Measurements from ENCODE around the gene SMG7. TPM values are rescaled to one million over a fixed set of nuclear protein-coding genes. Genes with fewer than 3 reads are reported as not detected.

Gene SMG7
- total RNA-seq, 4 donors from 2014 or later: 40.4 to 56.6 (median 51.1) TPM

GRCh38 chr1:183572721-183573120 is 100.4 kb downstream of the SMG7 start:
- H3K36me3 ChIP-seq: no peaks in the 10 kb centered on the region
- H3K27ac ChIP-seq: no peak overlapping the region

GRCh38 chr1:183575606-183576005 is 103.3 kb downstream of the SMG7 start:
- no peak for DNase-seq (ENCODE audit: low spot score in 2 of 2)
- Histone ChIP-seq H3K4me1 (peaks cover 0 to 14% (median 0%) of the 10 kb centered on the region in 4 donors), H3K27ac (no peak overlapping the region), H3K4me3 (no peak overlapping the region), H3K36me3 (no peaks in the 10 kb centered on the region), H3K27me3 (no peaks in the 10 kb centered on the region), H3K9me3 (no peaks in the 10 kb centered on the region)
- 81 to 84% methylated on average over 5 of the region's 5 CpGs for WGBS, 2 donors
- TF ChIP-seq POLR2A (IDR thresholded peaks at IDR 0.05): no peak
- no peak for TF ChIP-seq CTCF (IDR thresholded peaks at IDR 0.05)
- no peak for TF ChIP-seq EP300 (IDR thresholded peaks at IDR 0.05)

More at GRCh38 chr1:183572721-183573120, 100.4 kb downstream of the SMG7 start:
- no peak for DNase-seq (ENCODE audit: low spot score in 2 of 2)
- Histone ChIP-seq H3K9me3 (no peaks in the 10 kb centered on the region), H3K4me3 (no peak overlapping the region), H3K27me3 (no peaks in the 10 kb centered on the region), H3K4me1 (peaks cover 0 to 5% (median under 1%) of the 10 kb centered on the region in 4 donors)
- no peak for TF ChIP-seq CTCF (IDR thresholded peaks at IDR 0.05)
- TF ChIP-seq EP300 (IDR thresholded peaks at IDR 0.05): no peak
- no peak for TF ChIP-seq POLR2A (IDR thresholded peaks at IDR 0.05)
- 92 to 100% methylated on average over 1 of the region's 1 CpG for WGBS, 2 donors

GRCh38 chr1:183576537-183576936 is 104.2 kb downstream of the SMG7 start:
- TF ChIP-seq CTCF (IDR thresholded peaks at IDR 0.05): no peak
- 40 to 46% methylated on average over 8 of the region's 8 CpGs for WGBS, 2 donors
- peaks cover 0 to 14% (median 0%) of the 10 kb centered on the region in 4 donors for H3K4me1 ChIP-seq
- no peaks in the 10 kb centered on the region for H3K9me3 ChIP-seq
- DNase-seq (ENCODE audit: low spot score in 2 of 2): no peak
- H3K36me3 ChIP-seq: no peaks in the 10 kb centered on the region
- H3K27ac ChIP-seq: peak overlapping the region in 1 of 4 donors; percentile 55
- H3K4me3 ChIP-seq: no peak overlapping the region
- H3K27me3 ChIP-seq: no peaks in the 10 kb centered on the region

GRCh38 chr1:183577897-183578465 is 105.7 kb downstream of the SMG7 start:
- Histone ChIP-seq H3K27ac (peak overlapping the region in 1 of 4 donors; percentile 36), H3K27me3 (no peaks in the 10 kb centered on the region)

More at GRCh38 chr1:183577897-183578465, 105.7 kb downstream of the SMG7 start:
- H3K36me3 ChIP-seq: no peaks in the 10 kb centered on the region
- no peak for DNase-seq (ENCODE audit: low spot score in 2 of 2)
- H3K4me3 ChIP-seq: no peak overlapping the region
- WGBS, 2 donors: 82 to 84% methylated on average over 7 of the region's 7 CpGs
- peaks cover 0 to 14% (median 0%) of the 10 kb centered on the region in 4 donors for H3K4me1 ChIP-seq
- no peaks in the 10 kb centered on the region for H3K9me3 ChIP-seq
- TF ChIP-seq POLR2A (IDR thresholded peaks at IDR 0.05) (no peak), EP300 (IDR thresholded peaks at IDR 0.05) (no peak), CTCF (IDR thresholded peaks at IDR 0.05) (no peak)

All from tibial nerve (tissue), 4 donors.